Fibroblast of pulmonary artery (primary cell): Measurements from ENCODE around the gene JAKMIP1.

ENCODE experiments used
- DNase-seq: peaks from one replicate; pipeline ENCODE4 v3.0.0-alpha.2; 2010; ENCODE audit warnings: low read depth
- H3K4me3 ChIP-seq: replicated peaks from 2 replicates; pipeline ENCODE4 v1.5.1; 2011; ENCODE audit warnings: low read depth, mild to moderate bottlenecking, control low read depth, low read length, moderate library complexity
- CTCF ChIP-seq: IDR thresholded peaks from 2 replicates; pipeline ENCODE4 v1.5.1; 2011; ENCODE audit warnings: mild to moderate bottlenecking, control low read depth, low read length, inconsistent platforms; ENCODE audit errors: missing control alignments

The JAKMIP1 gene

DNA sequence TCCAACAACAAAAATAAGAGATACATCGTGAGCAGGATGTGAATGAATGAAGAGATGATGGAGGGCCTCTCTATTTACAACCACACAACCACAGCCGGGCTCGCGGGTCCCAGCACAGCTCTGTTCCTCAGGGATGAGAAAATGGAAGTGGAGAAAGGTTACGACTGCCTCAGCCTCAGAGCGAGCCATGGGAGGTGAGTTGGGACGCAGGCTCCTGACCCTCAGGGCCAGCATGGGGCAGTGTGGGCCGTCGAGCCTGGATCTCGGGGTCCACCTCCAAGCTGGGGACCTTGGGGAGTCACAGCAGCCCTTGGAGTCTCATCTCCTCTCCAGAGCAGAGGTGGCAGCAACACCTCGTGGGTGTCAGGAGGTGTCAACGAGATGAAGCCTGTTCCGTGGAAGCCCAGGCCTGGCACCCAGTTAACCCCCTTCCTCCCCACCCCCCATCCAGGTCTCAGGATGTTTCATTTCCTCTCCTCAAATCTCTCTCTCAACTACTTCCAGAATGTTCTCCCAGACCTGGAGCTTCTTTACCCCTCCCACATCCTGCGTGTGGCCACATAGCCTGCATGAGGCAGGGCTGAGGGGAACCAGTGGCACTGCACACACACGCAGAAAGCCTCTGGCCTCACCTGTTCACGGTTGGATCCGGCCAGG, 208.1 kb downstream of the JAKMIP1 start:
- TF ChIP-seq CTCF = no peak
- no peak for DNase-seq
- H3K4me3 ChIP-seq = no peak overlapping the region

- no peak for TF ChIP-seq CTCF
Measured at GRCh38 chr4:5991405-5991804, 208.9 kb downstream of the JAKMIP1 start.

GRCh38 chr4:5990446-5991160, 209.7 kb downstream of the JAKMIP1 start:
- no peak for TF ChIP-seq CTCF

More at GRCh38 chr4:5991405-5991804, 208.9 kb downstream of the JAKMIP1 start:
- DNase-seq = no peak
- no peak overlapping the region for H3K4me3 ChIP-seq

DNA sequence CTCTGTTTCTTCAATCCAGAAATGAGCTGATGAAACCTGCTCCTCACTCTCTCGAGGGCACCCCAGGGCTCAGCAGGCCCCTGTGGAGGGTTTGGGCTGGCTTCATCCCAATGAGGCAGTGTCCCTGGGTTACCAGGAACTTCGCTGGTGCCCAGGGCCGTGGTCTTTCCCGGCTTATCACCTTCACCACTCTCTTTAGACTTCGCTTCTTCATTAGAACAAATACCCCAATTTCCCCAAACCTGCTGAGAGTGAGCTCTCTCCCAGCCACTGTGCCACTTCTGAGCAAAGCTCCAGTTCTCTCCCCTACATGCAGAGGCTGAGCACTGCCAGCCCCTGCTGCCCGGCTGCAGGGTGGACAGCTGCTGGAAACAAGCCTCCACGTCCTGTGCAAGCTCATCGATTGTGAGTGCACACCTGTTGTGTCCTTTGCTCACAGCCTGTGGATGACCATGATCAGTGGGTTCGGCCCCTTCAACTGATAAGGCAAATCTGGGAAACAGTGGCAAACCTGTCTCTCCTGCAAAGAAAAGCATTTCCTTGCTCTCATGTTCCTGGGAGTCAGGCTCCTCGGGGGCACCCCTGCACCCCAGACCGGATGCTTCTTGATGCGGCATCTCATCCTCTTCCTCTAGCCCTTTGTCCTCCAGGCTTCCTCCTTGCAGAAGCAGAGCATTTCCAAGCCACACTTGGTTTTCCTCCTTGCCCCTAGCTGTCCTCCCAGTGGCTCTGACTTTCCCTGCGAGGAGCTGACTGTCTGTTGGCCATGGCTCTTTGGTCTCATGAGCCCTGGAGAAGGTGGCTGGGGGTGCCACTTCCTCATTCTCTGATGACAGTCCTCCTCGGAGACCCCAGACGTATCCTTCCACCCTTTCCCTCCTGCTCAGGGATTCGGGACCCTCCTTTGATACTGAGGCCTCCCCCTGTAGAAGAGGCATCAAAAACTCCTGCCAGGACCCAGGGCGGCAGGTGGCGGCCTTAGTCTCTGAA, 210.8 kb downstream of the JAKMIP1 start:
- no peak for TF ChIP-seq CTCF
- DNase-seq = no peak
- H3K4me3 ChIP-seq = no peak overlapping the region

More at GRCh38 chr4:5990446-5991160, 209.7 kb downstream of the JAKMIP1 start:
- H3K4me3 ChIP-seq = no peak overlapping the region
- no peak for DNase-seq

DNA sequence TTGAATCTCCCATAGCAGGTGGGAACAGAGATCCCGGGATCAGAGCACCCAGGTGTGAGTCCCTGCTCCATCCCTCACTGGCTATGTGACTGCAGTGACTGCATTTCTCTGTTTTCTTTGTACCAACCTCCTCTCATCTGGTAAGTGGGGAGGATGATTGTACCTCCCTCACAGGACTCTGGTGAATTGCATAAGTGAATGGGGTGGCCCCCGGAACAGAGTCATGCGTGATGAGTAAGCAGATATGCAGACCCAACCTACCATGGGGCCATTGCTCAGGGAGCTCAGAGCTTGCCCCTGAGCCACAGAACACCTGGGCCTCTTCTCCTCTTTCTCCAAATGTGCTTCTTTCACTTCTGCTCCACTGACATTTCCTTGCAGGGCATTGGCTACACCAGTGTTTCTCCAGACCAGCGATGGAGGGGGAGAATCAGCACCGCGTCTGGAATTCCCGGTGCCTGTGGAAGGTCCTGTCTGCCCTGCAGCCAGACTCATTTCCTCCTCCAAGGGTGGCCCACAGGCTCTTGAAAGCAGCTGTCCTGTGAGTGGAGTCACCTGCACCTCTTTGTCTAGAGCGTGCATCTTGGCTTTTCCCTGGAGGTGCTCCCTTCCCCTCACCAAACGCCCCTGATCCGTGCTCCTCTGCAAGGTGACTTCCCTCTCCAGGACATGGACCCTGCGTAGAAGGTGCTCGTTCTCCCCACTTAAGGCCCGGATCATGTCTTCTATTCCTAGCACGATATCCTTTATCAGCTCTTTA, 212.1 kb downstream of the JAKMIP1 start:
- DNase-seq = no peak
- no peak overlapping the region for H3K4me3 ChIP-seq
- TF ChIP-seq CTCF = no peak

DNA sequence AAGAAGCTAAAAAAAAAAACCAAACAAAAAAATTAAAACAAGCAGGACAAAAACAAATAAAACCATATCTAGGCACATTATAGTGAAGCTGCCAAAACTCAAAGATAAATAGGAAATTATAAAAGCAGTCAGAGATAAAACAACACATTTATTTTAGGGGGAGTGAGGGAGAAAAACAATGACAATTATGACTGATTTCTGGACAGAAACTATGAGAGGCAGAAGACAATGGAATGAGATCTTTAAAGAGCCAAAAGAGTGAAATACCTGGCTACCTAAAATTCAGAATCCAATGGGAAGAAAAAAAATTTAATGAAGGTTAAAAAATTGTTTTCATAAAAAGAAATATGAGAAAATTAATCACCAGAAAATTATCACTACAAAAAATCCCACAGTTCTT, 215.5 kb downstream of the JAKMIP1 start:
- TF ChIP-seq CTCF = no peak
- DNase-seq = no peak
- no peak overlapping the region for H3K4me3 ChIP-seq
